Breast epithelium (tissue), 4 donors: ENCODE results near the gene DAPK2. TPM values are rescaled to one million over a fixed set of nuclear protein-coding genes. Genes with fewer than 3 reads are reported as not detected.
A peak's percentile ranks its signal among the peaks of the same experiment; 100 is the strongest.

Experiments
- DNase-seq, 2 donors: peaks; one replicate each; pipeline ENCODE4 v3.0.0-alpha.2; 2019; ENCODE audit warnings: low spot score in 2 of 2
- H3K27ac ChIP-seq, 2 donors: fragments of 200-600 bp; sonication (generic) in 1 of 2; one replicate each; pipeline ENCODE4 v1.5.1; 2016 to 2019; ENCODE audit warnings: mild to moderate bottlenecking in 1 of 2
- H3K27me3 ChIP-seq, 2 donors: fragments of 200-600 bp; sonication (generic) in 1 of 2; one replicate each; pipeline versions ENCODE4 v1.5.1 to v1.6.0; 2017 to 2019; ENCODE audit warnings: control low read depth in 1 of 2, mild to moderate bottlenecking in 1 of 2
- H3K36me3 ChIP-seq: fragments of 200-600 bp; one replicate; pipeline ENCODE4 v1.5.1; 2019
- H3K4me1 ChIP-seq, 2 donors: fragments of 200-600 bp; sonication (generic); one replicate each; pipeline ENCODE4 v1.5.1; 2016 to 2019; ENCODE audit warnings: control low read depth in 1 of 2
- H3K4me3 ChIP-seq, 3 donors: fragments of 200-600 bp; sonication (generic); 1 replicate in 2 of 3; 2 replicates in 1 of 3; pipeline ENCODE4 v1.5.1; 2016 to 2019; ENCODE audit warnings: mild to moderate bottlenecking in 3 of 3, moderate library complexity in 2 of 3
- H3K9me3 ChIP-seq, 2 donors: fragments of 200-600 bp; sonication (generic) in 1 of 2; one replicate each; pipeline ENCODE4 v1.5.1; 2016 to 2019; ENCODE audit warnings: control low read depth in 1 of 2
- POLR2A ChIP-seq: fragments of 450-650 bp; IDR thresholded peaks from one replicate; pipeline ENCODE4 v1.6.1; 2016; ENCODE audit warnings: antibody characterized with exemption, mild to moderate bottlenecking, moderate library complexity
- POLR2AphosphoS5 ChIP-seq, 3 donors: sonication (generic); formaldehyde crosslinking; IDR thresholded peaks; one replicate each; pipeline ENCODE4 v1.6.1; 2017; ENCODE audit warnings: antibody characterized with exemption in 3 of 3
- intact Hi-C: fragments of 100-400 bp; cut with DNase I; formaldehyde crosslinking; loops from one replicate; pipeline ENCODE4 v1.15.1; 2023; ENCODE audit warnings: low total_unique reads
- total RNA-seq, 3 donors: library from RNA; depleted of rRNA; stranded (reverse); fragments of >200 nt; gene quantifications; one replicate each; pipeline ENCODE4 v1.1.0, GENCODE V29; 2016
- TF ChIP-seq, protein P1 (sequence below), 3 donors: fragments of 450-650 bp; IDR thresholded peaks; one replicate each; pipeline ENCODE4 v1.5.1; 2016 to 2017; ENCODE audit warnings: antibody characterized with exemption in 3 of 3, mild to moderate bottlenecking in 3 of 3, moderate library complexity in 3 of 3

DAPK2 gene
- total RNA-seq, 3 donors from 2014 or later: 23.6 to 37.3 (median 29.6) TPM

- no peak overlapping the region for H3K27ac ChIP-seq
- H3K4me1 ChIP-seq: no peaks in the 10 kb centered on the region
- H3K9me3 ChIP-seq: no peaks in the 10 kb centered on the region
- no peaks in the 10 kb centered on the region for H3K36me3 ChIP-seq
- DNase-seq: no peak
- intact Hi-C loops: no loop called here
- no peaks in the 10 kb centered on the region for H3K27me3 ChIP-seq
- TF ChIP-seq, protein P1, sequence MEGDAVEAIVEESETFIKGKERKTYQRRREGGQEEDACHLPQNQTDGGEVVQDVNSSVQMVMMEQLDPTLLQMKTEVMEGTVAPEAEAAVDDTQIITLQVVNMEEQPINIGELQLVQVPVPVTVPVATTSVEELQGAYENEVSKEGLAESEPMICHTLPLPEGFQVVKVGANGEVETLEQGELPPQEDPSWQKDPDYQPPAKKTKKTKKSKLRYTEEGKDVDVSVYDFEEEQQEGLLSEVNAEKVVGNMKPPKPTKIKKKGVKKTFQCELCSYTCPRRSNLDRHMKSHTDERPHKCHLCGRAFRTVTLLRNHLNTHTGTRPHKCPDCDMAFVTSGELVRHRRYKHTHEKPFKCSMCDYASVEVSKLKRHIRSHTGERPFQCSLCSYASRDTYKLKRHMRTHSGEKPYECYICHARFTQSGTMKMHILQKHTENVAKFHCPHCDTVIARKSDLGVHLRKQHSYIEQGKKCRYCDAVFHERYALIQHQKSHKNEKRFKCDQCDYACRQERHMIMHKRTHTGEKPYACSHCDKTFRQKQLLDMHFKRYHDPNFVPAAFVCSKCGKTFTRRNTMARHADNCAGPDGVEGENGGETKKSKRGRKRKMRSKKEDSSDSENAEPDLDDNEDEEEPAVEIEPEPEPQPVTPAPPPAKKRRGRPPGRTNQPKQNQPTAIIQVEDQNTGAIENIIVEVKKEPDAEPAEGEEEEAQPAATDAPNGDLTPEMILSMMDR (IDR thresholded peaks at IDR 0.05): no peak
- no peak for TF ChIP-seq POLR2A
- no peak for TF ChIP-seq POLR2AphosphoS5 (IDR thresholded peaks at IDR 0.05)
- no peak overlapping the region for H3K4me3 ChIP-seq
Observed at GRCh38 chr15:63864186-63864585, 182.1 kb downstream of the DAPK2 start.

- H3K36me3 ChIP-seq: no peaks in the 10 kb centered on the region
- TF ChIP-seq POLR2A (no peak), POLR2AphosphoS5 (IDR thresholded peaks at IDR 0.05) (no peak)
- TF ChIP-seq, protein P1 (IDR thresholded peaks at IDR 0.05): no peak
- no peaks in the 10 kb centered on the region for H3K9me3 ChIP-seq
- H3K27me3 ChIP-seq: no peaks in the 10 kb centered on the region
- no peak for DNase-seq
- no peak overlapping the region for H3K4me3 ChIP-seq
- peaks cover 0 to 4% of the 10 kb centered on the region in 2 donors for H3K4me1 ChIP-seq
- no peak overlapping the region for H3K27ac ChIP-seq
- intact Hi-C loops: no loop called here
Observed at GRCh38 chr15:63861946-63862517, 184.3 kb downstream of the DAPK2 start.

- Histone ChIP-seq H3K27me3 (no peaks in the 10 kb centered on the region), H3K9me3 (no peaks in the 10 kb centered on the region), H3K4me1 (peaks cover 0 to 4% of the 10 kb centered on the region in 2 donors), H3K4me3 (no peak overlapping the region), H3K36me3 (no peaks in the 10 kb centered on the region), H3K27ac (no peak overlapping the region)
- intact Hi-C loops: no loop called here
- no peak for DNase-seq
- TF ChIP-seq, protein P1 (IDR thresholded peaks at IDR 0.05): no peak
- no peak for TF ChIP-seq POLR2AphosphoS5 (IDR thresholded peaks at IDR 0.05)
- TF ChIP-seq POLR2A: no peak
Observed at GRCh38 chr15:63860555-63860954, 185.7 kb downstream of the DAPK2 start.

DNA sequence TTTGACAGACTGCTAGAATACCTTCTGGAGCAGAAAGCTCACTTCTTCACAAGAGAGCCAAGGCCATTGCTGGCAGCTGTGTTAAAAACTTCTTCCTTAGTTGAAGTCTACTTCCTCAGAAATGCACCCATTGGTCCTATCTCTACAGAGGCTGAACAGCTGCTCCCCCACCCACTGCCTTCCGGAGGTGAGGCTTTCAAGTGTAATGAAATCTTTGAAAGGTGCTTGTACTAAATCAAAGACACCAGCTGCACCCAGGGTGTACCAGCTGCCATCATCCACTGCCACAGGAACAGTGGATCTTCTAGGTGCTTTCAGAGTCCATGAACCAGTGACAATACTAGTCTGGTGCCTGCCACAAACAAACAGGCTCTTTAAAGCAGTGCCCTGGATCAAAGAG, 186.1 kb downstream of the DAPK2 start:
- DNase-seq: no peak
- no peak overlapping the region for H3K27ac ChIP-seq
- H3K4me3 ChIP-seq: no peak overlapping the region
- TF ChIP-seq POLR2AphosphoS5 (IDR thresholded peaks at IDR 0.05) (no peak), POLR2A (no peak)
- TF ChIP-seq, protein P1 (IDR thresholded peaks at IDR 0.05): no peak
- peaks cover 0 to 4% of the 10 kb centered on the region in 2 donors for H3K4me1 ChIP-seq
- no peaks in the 10 kb centered on the region for H3K9me3 ChIP-seq
- no peaks in the 10 kb centered on the region for H3K27me3 ChIP-seq
- intact Hi-C loops: no loop called here
- H3K36me3 ChIP-seq: no peaks in the 10 kb centered on the region

DNA sequence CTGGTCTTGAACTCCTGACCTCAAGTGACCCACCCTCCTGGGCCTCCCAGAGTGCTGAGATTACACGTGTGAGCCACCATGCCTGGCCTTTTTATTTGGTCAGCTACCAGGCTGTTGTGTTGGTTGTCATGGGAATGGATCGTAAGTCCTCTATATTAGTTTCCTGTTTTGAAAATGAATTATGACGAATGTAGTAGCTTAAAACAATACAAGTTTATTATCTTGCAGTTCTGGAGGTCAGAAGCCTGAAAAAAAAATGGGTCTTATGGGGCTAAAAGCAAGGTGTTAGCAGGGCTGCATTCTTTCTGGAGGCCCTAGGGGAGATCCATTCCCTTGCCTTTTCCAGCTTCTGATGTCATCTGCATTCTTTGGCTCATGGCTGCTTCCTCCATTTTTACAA, 187.4 kb downstream of the DAPK2 start:
- H3K4me1 ChIP-seq: peaks cover 0 to 4% of the 10 kb centered on the region in 2 donors
- no peaks in the 10 kb centered on the region for H3K36me3 ChIP-seq
- TF ChIP-seq POLR2AphosphoS5 (IDR thresholded peaks at IDR 0.05) (no peak), POLR2A (no peak)
- TF ChIP-seq, protein P1 (IDR thresholded peaks at IDR 0.05): no peak
- no peaks in the 10 kb centered on the region for H3K9me3 ChIP-seq
- H3K27ac ChIP-seq: peak overlapping the region; percentile 26 to 71
- H3K27me3 ChIP-seq: no peaks in the 10 kb centered on the region
- intact Hi-C loops: no loop called here
- DNase-seq: no peak
- H3K4me3 ChIP-seq: no peak overlapping the region
